ENCODE measurements around the gene GGN.

Gene GGN

DNA sequence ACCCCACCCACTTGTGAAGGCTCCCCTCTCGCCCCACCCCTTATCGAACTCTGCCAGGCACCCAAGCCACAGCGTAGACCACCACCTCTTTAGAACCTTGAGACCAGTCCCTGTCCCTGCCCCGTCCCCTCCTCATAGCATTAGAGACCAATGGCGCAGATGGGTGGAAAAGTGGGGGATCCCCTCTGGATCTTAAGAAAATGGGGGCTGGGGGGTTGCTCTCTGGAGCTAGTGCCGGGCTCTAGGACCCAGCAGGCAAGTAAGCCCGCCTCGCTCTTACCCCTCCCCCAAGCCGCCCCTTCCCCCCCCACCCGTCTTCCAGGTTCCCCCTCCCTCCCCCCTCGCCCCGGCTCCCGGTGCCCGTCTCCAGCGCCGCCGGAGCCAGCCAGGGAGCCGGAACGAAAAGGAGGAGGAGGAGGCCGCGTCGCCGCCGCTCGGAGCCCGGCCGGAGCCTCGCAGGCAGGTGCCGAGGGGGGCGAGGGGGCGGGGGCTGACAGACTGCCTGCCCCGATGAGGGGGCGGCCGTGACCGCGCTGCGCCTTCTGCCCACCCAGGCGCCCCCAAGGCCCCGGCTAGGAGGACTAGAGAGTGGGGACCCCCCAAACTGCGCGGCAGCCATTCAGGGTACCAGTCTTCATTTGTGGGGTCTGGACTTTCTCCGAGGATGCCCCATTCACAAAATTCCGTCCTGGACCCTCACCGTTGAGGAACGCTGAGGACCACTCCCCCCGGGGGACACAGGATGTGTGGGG, 691 bp upstream of the GGN start, which contains the start of gene SPRED3:
Gene SPRED3 (plus strand): TSS at position 349 of the 752 bp plus-strand sequence. CDS start 1,606 bp downstream, outside the sequence.
- in situ Hi-C loops (cut with MboI; ENCODE audit: low sequenced_read_pairs) = no loop called here

DNA sequence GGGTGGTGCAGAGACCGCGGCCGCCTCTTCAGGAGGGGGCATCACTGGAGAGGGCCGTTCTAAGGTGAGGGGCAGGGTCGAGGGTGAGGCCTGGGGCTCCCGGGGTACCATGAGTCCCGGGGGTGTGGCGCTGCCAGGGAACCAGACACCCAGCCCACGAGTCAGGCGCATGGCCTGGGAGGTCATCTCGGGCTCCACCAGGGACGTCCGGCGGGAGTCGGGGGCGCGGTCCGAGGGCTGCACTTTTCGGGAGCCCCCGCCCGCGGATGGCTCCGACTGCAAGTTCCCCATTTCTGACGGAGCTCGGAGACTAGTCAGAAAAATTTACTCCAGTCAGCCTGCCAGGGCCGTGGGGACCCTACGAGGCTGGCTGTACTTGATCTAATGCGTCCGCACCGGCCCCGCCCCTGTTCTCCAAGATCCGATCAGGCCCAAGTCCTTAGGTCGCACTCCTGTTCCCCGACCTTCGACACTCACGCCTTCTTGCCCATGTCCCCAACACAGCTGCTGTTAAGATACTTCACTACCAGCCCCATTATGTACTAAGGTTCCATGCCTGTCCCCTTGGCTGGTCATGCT, 774 bp downstream of the GGN start:
- in situ Hi-C loops (cut with MboI; ENCODE audit: low sequenced_read_pairs) = no loop called here

DNA sequence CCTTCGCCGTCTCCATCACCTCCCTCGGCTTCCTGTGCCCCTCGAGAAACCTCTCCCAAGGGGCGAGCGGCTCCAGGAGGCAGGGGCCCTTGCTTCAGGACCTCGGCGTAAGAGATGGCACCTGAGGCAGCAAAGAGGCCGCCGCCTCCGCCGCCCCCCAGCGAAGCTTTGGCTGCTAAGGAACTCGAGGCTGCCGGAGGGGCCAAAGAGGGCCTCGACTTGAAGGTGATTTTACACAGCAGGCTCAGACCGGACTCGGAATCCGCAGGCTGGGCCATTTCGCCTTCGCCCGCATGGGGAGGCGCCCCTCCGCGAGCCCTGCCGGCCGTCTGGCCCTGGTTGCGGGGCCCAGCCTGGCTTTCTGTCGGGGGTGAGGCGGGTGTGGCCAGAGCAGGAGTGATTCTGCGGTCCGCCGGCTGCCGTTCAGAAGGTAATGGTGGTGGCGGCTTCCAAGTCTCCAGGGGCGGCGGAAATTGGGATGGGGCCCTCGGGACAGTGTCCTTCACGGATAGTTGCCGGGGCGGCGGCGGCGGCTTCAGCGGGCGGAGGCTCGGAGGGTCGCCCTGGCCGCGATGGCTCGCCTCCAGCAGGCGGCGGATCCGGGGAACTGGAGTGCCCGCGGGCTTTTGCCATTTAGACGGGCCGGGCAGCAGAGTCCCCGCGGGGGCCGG, 1.4 kb downstream of the GGN start:
- in situ Hi-C loops (cut with MboI; ENCODE audit: low sequenced_read_pairs) = no loop called here

DNA sequence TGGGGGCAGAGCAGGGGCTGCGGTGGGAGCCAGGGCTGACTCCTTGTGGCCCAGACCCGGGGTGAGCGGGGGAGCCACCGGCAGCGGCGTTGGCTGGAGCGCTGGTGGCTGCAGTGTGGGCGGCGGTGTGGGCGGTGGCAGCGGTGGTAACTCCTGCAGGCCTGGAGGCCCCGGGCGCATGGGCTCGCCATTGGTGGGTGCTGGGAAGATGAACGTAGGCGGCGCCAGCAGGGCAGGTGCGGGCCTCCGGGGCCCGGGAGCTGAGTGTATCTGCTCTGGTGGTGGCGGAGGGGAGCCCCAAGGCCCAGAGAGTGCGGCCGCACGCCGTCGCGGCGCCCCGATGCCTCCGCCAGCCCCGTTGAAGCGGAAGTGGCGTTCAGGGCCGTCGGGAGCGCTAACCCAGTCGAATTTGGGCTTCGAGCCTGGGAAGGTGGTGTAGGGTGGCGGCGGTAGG, 2.0 kb downstream of the GGN start:
- in situ Hi-C loops (cut with MboI; ENCODE audit: low sequenced_read_pairs) = no loop called here

DNA sequence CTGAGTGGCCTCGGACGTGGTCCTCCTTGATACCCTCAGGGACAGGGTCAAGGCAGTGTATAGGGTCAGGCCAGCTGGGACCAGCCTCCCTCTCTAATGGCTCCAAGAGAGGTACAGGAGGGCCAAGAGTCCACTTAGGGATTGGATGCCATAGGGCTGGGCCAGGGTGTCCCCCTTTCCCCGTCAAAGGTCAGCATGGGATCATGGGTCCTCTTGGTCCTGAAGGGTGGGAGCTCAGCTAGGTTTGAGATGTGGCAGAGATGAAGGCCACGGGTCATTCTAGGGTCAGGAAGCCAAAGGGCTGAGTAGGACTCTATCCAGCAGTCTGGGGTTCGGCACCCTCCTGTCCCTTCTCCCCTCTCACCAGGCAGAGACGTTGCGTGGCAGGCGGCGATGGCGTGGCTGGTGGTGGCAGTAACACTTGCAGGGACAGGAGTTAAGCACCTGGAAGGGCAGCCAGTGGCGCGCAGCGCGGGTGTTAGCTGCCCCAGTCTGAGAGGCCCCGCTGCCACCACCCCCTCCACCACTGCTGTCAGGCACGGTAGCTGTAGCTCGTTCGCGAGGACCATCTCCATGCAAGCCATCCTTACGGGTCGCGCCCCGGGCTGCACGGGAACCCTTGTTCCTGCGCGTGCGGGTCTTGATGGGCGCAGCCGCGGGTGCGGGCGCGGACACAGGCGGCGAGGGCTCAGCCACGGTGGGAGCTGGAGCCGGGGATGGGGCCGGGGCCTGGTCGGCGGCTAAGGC, 2.6 kb downstream of the GGN start:
- in situ Hi-C loops (cut with MboI; ENCODE audit: low sequenced_read_pairs) = no loop called here

DNA sequence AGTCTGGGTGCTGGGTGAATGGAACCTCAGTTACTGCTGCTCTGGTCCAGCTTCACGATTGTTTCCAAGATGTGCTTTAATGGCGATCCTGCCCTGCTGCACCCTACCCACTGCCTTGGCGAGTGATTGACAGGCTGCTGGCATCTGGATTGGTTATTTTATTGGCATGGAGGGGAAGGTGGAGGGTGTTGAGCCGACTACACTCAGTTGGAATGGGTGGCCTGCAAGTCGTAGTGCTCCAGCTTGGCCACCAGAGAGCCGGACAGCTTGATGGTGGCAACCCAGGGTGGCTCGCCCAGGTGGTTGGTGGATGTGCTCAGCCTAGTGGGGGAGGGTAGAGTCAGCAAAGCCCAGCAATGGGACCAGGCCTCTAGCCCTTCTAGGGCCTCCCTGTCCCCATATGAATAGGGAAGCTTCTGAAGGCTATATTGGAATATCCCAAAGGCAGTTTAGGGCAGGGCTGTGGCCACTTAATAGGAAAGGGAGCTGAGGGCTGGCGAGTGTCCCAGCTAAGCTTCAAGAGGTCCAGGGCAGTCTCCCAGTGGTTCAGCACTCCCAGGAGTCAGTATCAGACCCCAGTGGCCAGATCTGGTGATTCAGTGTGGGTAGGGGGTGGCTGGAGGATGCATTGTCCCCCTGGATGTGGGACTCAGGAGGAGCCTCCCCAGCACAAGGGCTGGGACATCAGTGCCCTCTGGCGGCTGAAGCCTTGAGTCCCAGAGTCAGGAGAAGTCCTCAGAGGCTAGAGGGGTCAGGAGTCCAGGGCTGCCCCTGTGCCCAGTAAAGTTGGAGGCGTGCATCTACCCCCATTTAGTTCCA, 3.4 kb downstream of the GGN start:
- in situ Hi-C loops (cut with MboI; ENCODE audit: low sequenced_read_pairs) = no loop called here

DNA sequence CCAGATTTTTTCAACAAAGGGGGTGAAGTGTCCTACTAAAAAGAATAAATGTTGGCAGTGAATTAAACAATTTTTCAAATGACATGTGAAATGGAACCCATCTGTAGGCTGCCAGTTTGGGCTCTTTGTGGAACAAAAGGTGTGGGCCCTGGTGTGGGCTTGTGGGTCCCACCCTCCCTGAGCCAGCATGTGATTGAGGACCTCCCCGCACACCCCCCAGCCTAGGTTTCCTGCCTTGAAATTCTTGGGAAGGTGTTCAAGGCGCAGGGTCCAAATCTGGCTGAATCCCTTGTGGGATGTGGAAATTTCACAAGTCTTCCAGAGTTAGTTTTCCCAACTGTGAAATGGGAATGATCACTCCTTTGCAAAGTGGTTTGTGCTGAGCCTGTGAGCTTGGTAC, 4.1 kb downstream of the GGN start:
- in situ Hi-C loops (cut with MboI; ENCODE audit: low sequenced_read_pairs) = no loop called here

DNA sequence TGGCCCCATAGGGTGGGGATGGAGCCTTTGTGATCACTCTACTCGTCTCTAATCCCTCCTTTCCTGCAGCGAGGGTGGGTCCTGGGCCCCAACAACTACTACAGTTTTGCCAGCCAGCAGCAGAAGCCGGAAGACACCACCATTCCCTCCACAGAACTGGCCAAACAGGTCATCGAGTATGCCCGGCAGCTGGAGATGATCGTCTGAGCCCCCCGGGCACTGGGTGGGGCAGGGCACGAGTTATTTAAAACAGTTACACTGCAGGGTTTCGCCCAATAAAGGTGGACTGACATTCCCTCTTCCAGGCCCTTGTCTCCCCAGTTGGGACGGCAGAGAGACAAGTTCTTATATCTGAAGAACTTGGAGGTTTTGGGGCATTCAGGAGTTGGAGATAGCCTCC, 4.7 kb downstream of the GGN start:
- in situ Hi-C loops (cut with MboI; ENCODE audit: low sequenced_read_pairs) = no loop called here

DNA sequence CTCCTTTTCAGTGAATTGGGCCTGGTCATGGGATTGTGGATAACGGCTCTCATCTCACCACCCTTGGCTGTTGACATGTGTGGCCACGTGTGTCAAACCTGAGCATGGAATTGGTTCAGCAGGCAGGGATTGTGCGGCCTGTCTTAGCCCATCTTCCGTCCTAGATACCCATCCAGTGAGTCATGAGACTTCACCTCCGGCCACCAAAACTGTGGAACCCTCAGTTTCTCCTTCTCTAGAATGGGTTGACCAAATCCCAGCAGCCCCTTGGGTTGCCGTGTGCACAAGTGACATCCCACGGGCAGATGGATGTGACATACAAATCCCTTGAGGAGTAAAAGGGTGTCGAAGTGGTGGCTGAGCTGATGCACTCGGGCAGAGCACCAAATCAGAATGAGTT, 6.7 kb downstream of the GGN start:
- in situ Hi-C loops (cut with MboI; ENCODE audit: low sequenced_read_pairs) = no loop called here

DNA sequence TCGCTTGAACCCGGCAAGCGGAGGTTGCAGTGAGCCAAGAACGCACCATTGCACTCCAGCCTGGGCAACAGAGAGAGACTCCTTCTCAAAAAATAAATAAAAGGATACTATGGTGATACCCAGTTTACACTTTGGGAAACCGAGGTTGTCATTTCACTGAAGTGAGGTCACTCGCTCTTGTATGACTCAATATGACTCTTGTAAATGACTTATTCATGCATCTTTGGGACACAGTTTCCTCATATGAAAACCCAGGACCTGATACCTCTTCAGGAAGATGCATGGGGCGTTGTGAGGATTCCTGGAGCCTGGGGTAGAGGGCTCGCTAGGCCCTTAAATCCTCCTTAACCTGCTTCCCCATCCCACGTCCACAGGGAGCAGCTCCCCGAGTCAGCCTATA, 9.0 kb downstream of the GGN start:
- in situ Hi-C loops (cut with MboI; ENCODE audit: low sequenced_read_pairs) = no loop called here

DNA sequence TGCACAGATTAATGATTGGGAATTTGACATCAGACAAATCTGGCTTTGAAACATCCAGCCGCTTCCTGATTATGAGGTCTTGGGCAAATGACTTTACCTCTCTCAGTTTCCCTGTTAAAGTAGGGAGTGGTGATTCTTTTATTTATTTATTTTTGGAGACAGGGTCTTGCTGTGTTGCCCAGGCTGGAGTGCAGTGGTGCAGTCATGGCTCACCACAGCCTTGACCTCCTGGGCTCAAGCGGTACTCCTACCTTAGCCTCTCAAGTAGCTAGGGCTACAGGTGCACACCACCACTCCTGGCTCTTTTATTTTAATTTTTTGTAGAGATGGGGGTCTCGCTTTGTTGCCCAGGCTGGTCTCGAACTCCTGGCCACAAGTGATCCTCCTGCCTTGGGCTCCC, 10.8 kb downstream of the GGN start:
- in situ Hi-C loops (cut with MboI; ENCODE audit: low sequenced_read_pairs) = no loop called here

DNA sequence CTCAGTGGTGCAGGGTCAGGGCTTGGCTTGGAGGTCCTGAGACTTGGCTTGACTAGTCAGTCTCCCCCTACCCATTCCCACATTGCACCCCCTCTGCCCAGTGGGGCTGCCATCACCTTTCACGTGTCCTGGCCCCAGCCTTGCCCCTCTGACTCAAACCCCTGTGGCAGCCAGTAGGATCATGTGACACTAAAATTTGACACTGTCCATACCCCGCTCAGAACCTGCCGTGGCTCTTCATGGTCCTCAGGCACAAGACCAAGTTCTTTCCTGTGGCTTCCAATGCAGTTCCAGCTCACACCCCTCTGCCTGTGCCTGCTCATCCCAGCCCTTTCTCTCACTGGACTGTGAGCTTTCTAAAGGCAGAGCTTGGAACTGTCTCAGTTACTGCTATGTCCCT, 11.3 kb downstream of the GGN start:
- in situ Hi-C loops (cut with MboI; ENCODE audit: low sequenced_read_pairs) = no loop called here

DNA sequence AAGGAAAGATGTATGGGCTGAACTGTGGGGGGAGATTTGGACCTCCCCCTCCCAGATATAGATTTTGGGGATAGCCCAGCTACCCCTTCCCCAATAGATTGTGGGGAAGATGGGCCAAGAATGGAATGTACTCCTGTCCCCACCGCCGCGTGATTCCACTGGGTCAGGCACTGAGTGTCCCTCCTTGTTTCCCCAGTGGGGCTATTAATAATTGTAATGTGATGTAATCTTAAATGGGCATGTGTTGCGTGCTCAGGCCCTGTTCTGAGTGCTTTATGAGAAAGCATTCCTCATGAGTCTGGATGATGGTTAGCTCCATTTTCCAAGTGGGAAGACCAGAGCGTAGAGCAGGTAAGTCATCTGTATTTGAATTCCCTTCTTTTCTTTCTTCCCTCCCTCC, 12.1 kb downstream of the GGN start:
- in situ Hi-C loops (cut with MboI; ENCODE audit: low sequenced_read_pairs) = no loop called here

DNA sequence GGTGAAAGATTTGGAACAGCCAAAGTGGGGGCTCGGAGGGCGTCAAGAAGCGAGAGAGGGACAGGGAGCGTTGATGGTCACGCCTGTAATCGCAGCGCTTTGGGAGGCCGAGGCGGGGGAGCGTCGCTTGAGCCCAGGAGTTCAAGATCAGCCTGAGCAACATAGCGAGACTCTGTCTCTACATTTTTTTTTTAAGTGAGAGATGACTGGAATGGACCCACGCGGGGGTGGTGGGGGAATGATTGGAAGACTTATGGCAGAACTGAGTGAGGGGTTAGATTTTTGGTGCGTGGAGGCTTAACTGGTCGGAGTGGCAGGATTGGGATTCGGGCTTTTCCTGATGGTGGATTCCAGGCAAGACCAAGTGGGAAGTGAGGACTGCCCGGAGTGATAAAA, 12.7 kb downstream of the GGN start:
- in situ Hi-C loops (cut with MboI; ENCODE audit: low sequenced_read_pairs) = no loop called here

DNA sequence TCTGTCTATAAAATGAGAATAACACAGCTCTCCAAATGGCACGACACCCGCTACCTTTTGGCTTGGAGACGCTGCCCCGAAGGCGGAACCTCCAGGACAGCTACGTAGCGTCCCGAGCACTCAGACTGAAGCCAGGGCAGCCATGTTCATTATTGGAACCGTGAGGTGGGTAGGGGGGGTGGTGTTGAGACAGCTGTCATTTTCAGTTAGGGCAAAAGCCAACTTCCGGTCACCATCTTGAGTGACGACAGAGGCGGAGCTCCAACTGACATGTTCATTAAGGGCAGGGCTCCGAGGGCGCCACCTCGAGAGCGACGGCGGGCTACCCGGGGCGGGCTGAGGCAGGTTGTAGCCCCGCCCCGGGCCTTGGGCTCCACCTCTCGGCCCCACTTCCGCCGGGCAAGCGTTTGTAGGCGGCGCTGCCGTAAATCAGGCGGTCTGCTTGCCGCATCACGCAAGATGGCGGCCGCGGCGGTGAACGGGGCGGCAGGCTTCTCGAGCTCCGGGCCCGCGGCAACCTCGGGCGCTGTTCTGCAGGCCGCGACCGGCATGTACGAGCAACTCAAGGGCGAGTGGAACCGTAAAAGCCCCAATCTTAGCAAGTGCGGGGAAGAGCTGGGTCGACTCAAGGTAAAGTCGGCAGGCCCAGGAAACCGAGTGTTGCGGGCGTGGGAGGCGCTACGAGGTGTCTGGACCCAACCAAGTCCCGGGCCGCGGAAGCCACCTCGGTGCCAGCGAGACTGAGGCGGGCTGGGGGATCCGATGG, 13.3 kb downstream of the GGN start, which contains the start of gene PSMD8:
Gene PSMD8 (plus strand): TSS at position 240 of the 766 bp plus-strand sequence. CDS start 31 bp downstream, at position 271.
- in situ Hi-C loops (cut with MboI; ENCODE audit: low sequenced_read_pairs) = no loop called here

DNA sequence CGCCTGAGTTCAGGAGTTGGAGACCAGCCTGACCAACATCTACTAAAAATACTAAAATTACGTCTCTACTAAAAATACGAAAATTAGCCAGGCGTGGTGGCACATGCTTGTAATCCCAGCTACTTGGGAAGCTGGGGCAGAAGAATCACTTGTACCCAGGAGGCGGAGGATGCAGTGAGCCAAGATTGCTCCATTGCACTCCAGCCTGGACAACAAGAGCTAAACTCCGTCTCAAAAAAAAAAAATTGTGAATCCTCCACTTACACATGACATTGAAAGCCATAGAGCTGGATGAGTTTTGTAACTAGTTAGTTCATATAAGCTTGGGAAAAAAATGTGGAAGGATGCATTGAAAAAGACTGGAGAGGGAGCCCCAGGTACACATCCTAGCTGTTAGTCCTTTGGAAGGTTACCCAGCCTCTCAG, 13.9 kb downstream of the GGN start:
- in situ Hi-C loops (cut with MboI; ENCODE audit: low sequenced_read_pairs) = no loop called here

DNA sequence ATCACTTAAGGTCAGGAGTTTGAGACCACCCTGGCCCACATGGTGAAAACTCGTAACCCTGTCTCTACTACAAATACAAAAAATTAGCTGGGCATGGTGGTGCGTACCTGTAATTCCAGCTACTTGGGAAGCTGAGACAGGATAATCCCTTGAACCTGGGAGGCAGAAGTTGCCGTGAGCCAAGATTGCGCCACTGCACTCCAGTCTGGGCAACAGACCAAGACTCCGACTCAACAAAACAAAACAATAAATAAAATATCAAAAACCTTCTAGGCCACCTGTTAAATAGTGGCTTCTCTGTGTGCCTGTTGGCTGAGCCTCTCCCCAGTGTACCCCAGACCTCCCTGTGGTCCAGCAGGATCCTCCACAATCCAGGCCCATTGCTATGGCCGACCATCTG, 16.8 kb downstream of the GGN start:
- in situ Hi-C loops (cut with MboI; ENCODE audit: low sequenced_read_pairs) = no loop called here

DNA sequence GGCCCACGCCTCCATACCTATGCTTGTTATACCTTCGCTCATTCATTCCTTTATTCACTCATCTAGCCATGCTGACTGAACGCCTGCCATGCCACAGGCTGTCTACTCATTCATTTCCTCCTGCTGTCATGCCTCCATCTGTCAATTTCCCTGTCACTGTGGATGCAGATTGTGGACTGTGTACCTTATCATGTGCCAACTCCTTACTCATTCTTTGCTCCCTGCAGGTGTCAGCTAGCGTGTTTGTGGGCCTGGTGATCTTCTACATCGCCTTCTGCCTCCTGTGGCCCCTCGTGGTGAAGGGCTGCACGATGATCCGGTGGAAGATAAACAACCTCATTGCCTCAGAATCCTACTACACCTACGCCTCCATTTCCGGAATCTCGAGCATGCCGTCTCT, 17.5 kb downstream of the GGN start:
- in situ Hi-C loops (cut with MboI; ENCODE audit: low sequenced_read_pairs) = no loop called here

DNA sequence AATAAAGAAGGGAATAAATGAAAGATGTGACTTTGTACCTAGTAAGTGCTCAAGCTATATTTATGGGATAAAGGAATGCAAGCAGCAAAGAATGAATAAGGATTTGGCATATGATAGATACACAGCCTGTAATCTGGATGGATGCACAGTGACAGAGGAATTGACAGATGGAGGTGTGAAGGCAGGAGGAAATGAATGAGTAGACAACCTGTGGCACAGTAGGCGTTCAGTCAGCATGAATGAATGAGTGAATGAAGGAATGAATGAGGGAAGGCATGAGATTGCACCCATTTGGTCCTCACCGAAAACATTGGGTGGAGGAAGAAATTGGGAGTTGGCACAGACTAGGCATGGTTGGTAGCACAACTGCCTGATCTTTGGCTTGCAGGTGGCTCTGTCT, 18.2 kb downstream of the GGN start:
- in situ Hi-C loops (cut with MboI; ENCODE audit: low sequenced_read_pairs) = no loop called here

DNA sequence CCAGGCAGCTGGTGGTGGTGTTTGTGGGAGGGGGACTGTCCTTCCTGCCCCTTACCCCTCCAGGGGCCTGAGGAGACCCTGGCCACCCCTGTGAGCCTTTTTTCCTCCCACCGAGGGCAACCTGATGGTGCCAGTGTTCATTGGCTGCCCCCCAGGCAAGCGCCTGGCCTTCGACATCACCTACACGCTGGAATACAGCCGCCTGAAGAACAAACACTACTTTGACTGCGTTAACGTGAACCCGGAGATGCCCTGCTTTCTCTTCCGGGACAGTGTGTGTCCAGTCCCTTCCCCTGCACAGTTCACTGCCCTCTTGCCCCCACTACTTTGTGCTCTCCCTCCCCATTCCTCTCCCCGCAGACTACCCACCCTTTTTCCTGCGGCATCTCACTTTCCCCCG, 20.8 kb downstream of the GGN start:
- in situ Hi-C loops (cut with MboI; ENCODE audit: low sequenced_read_pairs) = no loop called here

Data from hTERT RPE-1 (cell line).